NCI-H748 (cell line): Measurements from ENCODE around the gene EP300.
A peak's percentile ranks its signal among the peaks of the same experiment; 100 is the strongest.
"Not testable (repeated sequence)": the region's sequence is repeated elsewhere in the genome, so short reads cannot be mapped to it uniquely, and the experiment has no call there.

ENCODE experiments used
- DNase-seq: peaks from one replicate; lab custom pipeline; 2025; ENCODE audit not compliant: unreplicated experiment; lab: John Stamatoyannopoulos, UW

Gene EP300

GRCh38 chr22:41078931-41079330 is 13.5 kb upstream of the EP300 start:
- no peak for DNase-seq

GRCh38 chr22:41085842-41086241 is 6.5 kb upstream of the EP300 start:
- DNase-seq = no peak

- DNase-seq = peak; percentile 98
These were observed 1.0 kb upstream of the EP300 start for GRCh38 chr22:41091132-41092022.

- DNase-seq = peak; percentile 53
These were observed 537 bp downstream of the EP300 start for GRCh38 chr22:41092847-41093411.

GRCh38 chr22:41094041-41094593 is 1.7 kb downstream of the EP300 start:
- DNase-seq = peak; percentile 19

GRCh38 chr22:41096391-41096790 is 4.0 kb downstream of the EP300 start:
- DNase-seq = no peak

GRCh38 chr22:41096841-41097240 is 4.4 kb downstream of the EP300 start:
- DNase-seq = no peak

- no peak for DNase-seq
These were observed 6.6 kb downstream of the EP300 start for GRCh38 chr22:41099036-41099435.

- DNase-seq = no peak
These were observed 14.0 kb downstream of the EP300 start for GRCh38 chr22:41106122-41106968.

GRCh38 chr22:41106969-41107325 is 14.6 kb downstream of the EP300 start:
- not testable (repeated sequence) for DNase-seq

- DNase-seq = no peak
These were observed 18.6 kb downstream of the EP300 start for GRCh38 chr22:41110968-41111367.

GRCh38 chr22:41116342-41116741 is 23.9 kb downstream of the EP300 start:
- no peak for DNase-seq

GRCh38 chr22:41117127-41117965 is 25.0 kb downstream of the EP300 start:
- no peak for DNase-seq

GRCh38 chr22:41123151-41123550 is 30.8 kb downstream of the EP300 start:
- DNase-seq = no peak

- DNase-seq = no peak
These were observed 31.7 kb downstream of the EP300 start for GRCh38 chr22:41124086-41124485.

- DNase-seq = no peak
These were observed 35.1 kb downstream of the EP300 start for GRCh38 chr22:41127451-41127850.

- DNase-seq = no peak
These were observed 36.2 kb downstream of the EP300 start for GRCh38 chr22:41128606-41129005.

GRCh38 chr22:41132550-41132949 is 40.2 kb downstream of the EP300 start:
- DNase-seq = no peak

GRCh38 chr22:41140365-41140957 is 48.1 kb downstream of the EP300 start:
- no peak for DNase-seq

GRCh38 chr22:41145921-41146320 is 53.5 kb downstream of the EP300 start:
- DNase-seq = not testable (repeated sequence)
